ENCODE measurements around the gene PREX1. TPM values are rescaled to one million over a fixed set of nuclear protein-coding genes. Genes with fewer than 3 reads are reported as not detected.
A peak's percentile ranks its signal among the peaks of the same experiment; 100 is the strongest.

Gene PREX1
- total and polyA plus RNA-seq, 2 experiments from 2014 or later = 2.4 to 10.3 TPM

DNA sequence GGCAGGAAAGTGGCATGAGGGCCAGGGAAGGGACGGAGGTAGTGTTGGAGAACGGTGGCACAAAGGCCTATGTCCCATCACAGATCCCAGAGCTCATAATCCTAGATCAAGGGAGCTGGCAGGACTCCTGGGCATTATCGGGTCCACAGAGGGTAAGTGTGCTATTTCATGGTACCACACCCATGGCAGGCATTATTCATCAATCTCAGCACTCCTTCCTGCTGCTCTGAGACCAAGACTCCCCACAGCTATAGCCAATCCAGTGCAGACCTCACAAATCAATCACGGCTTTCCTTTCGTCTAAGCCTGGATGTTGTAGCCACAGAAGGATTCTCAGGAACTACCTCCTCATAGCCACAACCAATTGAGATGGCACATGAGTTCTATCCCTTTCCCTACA is 187.9 kb downstream of the PREX1 start (continued):
- TF ChIP-seq, protein P1, sequence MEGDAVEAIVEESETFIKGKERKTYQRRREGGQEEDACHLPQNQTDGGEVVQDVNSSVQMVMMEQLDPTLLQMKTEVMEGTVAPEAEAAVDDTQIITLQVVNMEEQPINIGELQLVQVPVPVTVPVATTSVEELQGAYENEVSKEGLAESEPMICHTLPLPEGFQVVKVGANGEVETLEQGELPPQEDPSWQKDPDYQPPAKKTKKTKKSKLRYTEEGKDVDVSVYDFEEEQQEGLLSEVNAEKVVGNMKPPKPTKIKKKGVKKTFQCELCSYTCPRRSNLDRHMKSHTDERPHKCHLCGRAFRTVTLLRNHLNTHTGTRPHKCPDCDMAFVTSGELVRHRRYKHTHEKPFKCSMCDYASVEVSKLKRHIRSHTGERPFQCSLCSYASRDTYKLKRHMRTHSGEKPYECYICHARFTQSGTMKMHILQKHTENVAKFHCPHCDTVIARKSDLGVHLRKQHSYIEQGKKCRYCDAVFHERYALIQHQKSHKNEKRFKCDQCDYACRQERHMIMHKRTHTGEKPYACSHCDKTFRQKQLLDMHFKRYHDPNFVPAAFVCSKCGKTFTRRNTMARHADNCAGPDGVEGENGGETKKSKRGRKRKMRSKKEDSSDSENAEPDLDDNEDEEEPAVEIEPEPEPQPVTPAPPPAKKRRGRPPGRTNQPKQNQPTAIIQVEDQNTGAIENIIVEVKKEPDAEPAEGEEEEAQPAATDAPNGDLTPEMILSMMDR (conservative IDR thresholded peaks at IDR 0.05; ENCODE audit: low read depth in 2 of 2) = no peak
- no peak for TF ChIP-seq EZH2 (IDR thresholded peaks at IDR 0.05; ENCODE audit: low read depth, unreplicated experiment)

- no peaks in the 10 kb centered on the region for H3K9me3 Mint-ChIP-seq
- 0 out of 2 replicates have a peak overlapping the region, but pooled peaks have one; percentile 50 for H3K27ac Mint-ChIP-seq
- Histone ChIP-seq H4K20me1 (replicated peaks; ENCODE audit: insufficient read depth) (no peaks in the 10 kb centered on the region), H3K9me2 (ENCODE audit: insufficient read depth) (no peaks in the 10 kb centered on the region), H2AFZ (no peak overlapping the region), H3K4me1 (ENCODE audit: insufficient read depth) (no peaks in the 10 kb centered on the region), H3F3A (replicated peaks; ENCODE audit: low read depth) (no peaks in the 10 kb centered on the region), H3K79me2 (replicated peaks; ENCODE audit: insufficient read depth) (no peaks in the 10 kb centered on the region), H3K4me2 (no peak overlapping the region), H3K4me3 (no peak overlapping the region), H3K36me3 (ENCODE audit: insufficient read depth) (no peaks in the 10 kb centered on the region), H3K27ac (ENCODE audit: low read depth) (no peak overlapping the region), H3K27me3 (ENCODE audit: insufficient read depth) (no peaks in the 10 kb centered on the region)
- ATAC-seq = no peak
- DNase-seq (ENCODE audit: low spot score) = no peak
- no peaks in the 10 kb centered on the region for H3K4me1 Mint-ChIP-seq
- H3K36me3 Mint-ChIP-seq (ENCODE audit: low read depth) = peaks cover 5% of the 10 kb centered on the region; the same call in 2 of the 3 replicates
- no peak overlapping the region for H3K4me3 Mint-ChIP-seq
- peaks cover 3% of the 10 kb centered on the region for H3K27me3 Mint-ChIP-seq (ENCODE audit: insufficient read depth, low read depth, poor library complexity)
- TF ChIP-seq EZH2phosphoT487 (IDR thresholded peaks at IDR 0.05; ENCODE audit: unreplicated experiment) (no peak), ZNF114 (CRISPR knock-in tag; IDR thresholded peaks at IDR 0.05) (no peak), NANOG (IDR thresholded peaks at IDR 0.05; ENCODE audit: borderline replicate concordance) (no peak), JUNB (IDR thresholded peaks at IDR 0.05; ENCODE audit: unreplicated experiment) (no peak), STAT1 (IDR thresholded peaks at IDR 0.05; ENCODE audit: unreplicated experiment) (no peak), ZNF331 (CRISPR knock-in tag; IDR thresholded peaks at IDR 0.05; ENCODE audit: low read depth) (no peak), POLR2AphosphoS5 (IDR thresholded peaks at IDR 0.05; ENCODE audit: low read depth) (no peak), EZH2 (IDR thresholded peaks at IDR 0.05; ENCODE audit: low read depth, unreplicated experiment) (no peak)
- TF ChIP-seq, protein P2, sequence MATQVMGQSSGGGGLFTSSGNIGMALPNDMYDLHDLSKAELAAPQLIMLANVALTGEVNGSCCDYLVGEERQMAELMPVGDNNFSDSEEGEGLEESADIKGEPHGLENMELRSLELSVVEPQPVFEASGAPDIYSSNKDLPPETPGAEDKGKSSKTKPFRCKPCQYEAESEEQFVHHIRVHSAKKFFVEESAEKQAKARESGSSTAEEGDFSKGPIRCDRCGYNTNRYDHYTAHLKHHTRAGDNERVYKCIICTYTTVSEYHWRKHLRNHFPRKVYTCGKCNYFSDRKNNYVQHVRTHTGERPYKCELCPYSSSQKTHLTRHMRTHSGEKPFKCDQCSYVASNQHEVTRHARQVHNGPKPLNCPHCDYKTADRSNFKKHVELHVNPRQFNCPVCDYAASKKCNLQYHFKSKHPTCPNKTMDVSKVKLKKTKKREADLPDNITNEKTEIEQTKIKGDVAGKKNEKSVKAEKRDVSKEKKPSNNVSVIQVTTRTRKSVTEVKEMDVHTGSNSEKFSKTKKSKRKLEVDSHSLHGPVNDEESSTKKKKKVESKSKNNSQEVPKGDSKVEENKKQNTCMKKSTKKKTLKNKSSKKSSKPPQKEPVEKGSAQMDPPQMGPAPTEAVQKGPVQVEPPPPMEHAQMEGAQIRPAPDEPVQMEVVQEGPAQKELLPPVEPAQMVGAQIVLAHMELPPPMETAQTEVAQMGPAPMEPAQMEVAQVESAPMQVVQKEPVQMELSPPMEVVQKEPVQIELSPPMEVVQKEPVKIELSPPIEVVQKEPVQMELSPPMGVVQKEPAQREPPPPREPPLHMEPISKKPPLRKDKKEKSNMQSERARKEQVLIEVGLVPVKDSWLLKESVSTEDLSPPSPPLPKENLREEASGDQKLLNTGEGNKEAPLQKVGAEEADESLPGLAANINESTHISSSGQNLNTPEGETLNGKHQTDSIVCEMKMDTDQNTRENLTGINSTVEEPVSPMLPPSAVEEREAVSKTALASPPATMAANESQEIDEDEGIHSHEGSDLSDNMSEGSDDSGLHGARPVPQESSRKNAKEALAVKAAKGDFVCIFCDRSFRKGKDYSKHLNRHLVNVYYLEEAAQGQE (IDR thresholded peaks at IDR 0.05; ENCODE audit: unreplicated experiment) = no peak
- TF ChIP-seq, protein P1 (conservative IDR thresholded peaks at IDR 0.05; ENCODE audit: low read depth in 2 of 2) = no peak
- TF ChIP-seq, protein P3, sequence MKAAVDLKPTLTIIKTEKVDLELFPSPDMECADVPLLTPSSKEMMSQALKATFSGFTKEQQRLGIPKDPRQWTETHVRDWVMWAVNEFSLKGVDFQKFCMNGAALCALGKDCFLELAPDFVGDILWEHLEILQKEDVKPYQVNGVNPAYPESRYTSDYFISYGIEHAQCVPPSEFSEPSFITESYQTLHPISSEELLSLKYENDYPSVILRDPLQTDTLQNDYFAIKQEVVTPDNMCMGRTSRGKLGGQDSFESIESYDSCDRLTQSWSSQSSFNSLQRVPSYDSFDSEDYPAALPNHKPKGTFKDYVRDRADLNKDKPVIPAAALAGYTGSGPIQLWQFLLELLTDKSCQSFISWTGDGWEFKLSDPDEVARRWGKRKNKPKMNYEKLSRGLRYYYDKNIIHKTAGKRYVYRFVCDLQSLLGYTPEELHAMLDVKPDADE (IDR thresholded peaks at IDR 0.05) = no peak
Observed at GRCh38 chr20:48638546-48638945, 189.3 kb downstream of the PREX1 start.
